HG03442 (cell line): ENCODE results near the gene SLC29A1.
"Not testable (repeated sequence)": the region's sequence is repeated elsewhere in the genome, so short reads cannot be mapped to it uniquely, and the experiment has no call there.

Source experiments
- ATAC-seq: cut with Tn5 transposase; IDR thresholded peaks from one replicate; pipeline ENCODE4 v1.9.1; 2021; ENCODE audit warnings: mild to moderate bottlenecking, moderate library complexity; ENCODE audit not compliant: unreplicated experiment

SLC29A1 gene

DNA sequence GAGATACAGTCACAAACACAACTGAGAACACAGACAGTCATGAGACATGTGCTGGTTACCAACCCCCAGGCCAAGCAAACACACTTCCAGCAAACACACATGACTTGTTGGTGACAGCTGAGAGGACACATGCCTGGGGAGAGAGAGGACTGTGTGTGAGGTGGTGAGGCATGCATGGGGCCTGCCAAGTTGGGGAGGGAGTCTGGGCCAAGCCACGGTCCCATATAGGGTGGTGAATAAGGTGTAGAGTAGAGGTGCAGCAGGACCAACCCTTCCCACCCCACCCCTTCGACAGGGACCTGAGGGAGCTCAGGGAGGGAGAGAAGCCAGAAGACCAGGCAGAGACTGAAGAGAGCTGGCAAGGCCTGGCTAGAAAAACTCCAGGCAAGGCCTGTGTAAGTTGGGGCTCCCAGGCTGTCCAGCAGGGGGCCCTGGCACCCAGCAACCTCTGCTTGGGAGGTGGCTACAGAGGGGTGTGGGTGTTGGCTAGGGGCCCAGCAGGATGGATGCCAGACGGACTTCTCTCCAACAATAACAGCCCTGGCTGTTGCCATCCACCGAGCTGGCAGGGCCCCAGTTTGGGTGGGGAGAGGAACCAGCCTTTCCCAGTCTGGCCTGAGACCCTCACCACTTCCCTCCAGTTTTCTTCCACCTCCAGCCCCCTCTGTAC, 2.0 kb upstream of the SLC29A1 start:
- ATAC-seq, result peak; percentile 39

DNA sequence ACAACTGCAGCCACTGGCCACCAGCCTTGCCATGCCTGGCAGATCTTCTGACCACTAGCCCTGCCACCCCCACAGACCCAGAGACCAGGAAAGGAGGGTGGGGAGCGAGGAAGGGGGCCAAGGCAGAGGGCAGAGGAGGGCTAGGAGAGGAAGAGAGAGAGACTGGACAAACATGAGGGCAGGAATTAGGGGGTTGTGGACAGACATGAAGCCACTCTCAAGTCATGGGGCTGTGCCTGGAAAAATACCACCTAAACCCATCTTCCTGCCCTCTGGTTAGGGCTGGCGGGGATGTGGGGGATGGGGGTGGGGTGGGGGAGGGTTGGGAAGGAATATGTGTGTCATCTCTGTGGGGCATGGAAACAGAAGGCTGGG, 1.4 kb upstream of the SLC29A1 start:
- ATAC-seq, result no peak

DNA sequence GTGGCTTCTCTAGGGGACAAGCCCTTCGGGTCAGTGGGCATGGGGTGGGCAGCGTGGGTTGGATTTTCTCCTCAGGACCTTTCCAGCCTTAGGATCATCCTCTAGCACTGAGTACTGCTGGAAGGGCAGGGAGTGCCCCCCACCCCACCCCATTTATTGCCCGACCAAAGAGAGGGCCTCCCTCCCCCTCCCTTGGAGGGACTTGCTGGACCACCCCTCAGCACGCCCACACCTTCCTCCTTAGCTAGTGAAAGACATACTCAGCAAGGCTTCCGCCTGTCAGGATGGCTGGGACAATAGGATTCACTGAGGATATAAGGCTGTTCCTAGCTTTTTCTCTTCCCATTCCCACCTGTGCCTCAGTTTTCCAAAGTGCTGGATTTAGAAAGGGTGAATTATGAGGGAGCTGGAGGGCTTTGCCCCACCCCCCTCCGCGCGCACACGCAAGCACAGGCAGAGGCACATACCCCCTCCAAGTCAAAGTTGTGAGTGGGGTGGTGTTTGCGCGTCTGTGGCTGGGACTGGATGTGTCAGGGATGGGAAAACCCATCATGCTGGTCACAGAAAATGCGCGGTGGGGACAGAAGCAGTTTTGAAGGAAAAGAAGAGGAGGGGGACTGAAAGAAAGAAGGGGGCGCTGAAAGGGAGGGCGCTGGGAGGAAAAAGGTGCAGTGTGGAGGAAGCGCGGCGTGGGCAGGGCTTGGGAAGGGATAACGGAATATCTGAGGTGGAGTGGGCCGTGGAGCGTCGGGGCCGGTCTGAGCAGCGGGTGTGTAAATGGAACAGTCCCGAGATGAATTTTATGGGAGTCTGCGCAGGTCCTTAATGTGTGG, 693 bp upstream of the SLC29A1 start:
- ATAC-seq, result no peak

DNA sequence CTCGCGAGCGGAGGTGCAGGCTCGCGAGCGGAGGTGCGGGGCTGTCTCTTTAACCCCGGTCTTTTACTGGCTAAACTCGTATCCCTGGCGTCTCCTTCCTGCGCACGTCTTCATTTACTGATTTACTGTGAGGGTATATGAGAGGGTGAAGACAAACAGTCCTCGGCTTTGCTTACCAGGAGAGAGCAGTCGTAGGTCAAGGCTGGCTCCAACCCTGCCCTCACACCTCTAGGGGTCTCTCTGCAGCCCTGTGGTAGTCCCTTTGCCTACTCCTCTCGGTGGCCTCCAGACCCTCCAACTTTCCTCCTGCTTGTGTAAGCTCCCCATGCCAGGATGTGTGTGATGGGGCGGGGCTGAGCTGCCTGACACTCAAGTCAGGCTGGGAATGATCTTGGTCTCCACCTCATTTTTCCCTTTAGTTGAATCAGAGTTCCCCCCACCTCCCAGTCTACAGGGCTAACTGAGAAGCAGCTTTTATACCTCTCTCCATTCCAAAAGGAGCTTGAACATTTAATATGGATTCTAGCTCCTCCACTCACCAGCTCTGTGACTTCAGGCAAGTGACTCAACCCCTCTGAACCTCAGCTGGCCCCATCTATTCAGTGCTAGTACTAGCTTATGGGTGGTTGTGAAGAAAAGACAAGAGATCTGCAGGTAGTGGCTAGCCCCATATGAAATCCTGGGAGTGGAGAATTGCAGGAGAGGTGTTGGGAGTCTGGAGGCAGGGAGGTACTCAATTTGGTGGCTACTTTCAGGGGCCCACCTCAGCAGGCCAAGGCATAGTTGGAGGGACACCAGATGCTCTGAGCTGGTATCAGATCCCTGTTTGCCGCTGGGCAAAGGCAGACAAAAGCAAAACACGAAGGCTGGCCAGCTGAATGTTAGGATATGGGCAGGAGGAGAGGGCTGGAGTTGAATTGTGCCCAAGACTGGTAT, 902 bp downstream of the SLC29A1 start:
- no peak for ATAC-seq

DNA sequence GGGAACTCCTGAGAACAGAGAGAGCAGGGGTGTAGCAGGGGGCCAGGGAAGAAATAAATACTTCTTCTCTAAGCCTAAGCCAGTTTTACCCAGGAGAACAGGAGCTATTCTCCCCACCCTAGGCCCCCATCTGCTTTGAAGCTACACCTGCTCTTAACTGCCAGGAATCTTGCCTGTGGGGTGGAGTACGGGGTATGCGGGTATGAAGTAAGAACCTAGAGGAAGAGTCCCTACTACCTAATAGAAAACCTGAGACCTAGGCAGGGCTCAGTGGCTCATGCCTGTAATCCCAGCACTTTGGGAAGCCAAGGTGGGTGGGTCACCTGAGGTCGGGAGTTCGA, 1.5 kb downstream of the SLC29A1 start:
- ATAC-seq, result no peak

DNA sequence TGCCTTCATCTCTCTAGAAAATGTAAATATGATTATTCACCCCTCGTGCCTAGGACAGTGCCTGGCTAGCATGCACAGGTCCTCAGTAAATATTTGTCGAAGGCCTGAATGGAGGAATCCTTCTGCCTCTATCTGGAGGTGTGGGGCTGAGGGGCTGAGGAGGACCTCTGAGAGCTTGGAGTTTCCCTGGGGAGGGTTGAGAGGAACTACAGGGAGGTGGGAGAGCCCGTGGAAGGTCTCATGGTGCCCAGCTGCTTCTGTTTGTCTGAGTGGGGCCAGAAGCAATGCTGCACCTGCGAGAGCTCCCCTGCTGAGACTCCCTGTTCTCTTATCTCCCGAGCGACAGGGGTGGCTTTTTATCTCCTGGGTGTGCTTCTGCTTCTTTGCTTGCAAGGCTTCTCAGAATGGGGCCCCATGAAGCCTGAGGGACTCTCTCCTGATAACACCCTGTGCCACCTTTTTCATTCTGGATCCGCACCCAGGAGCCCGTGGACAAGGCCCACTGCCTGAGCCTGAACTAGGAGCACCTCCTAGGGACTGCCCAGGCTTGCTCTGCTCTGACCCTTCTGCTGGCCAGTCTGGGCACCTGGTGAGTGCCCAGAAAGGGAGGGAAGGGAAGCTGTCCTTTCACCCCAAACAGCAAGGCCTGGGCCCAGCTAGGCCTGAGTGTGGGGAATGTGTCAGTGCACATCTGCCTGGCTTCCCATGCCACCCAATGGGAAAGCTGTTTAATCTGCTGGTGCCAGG, 2.4 kb downstream of the SLC29A1 start:
- no peak for ATAC-seq

DNA sequence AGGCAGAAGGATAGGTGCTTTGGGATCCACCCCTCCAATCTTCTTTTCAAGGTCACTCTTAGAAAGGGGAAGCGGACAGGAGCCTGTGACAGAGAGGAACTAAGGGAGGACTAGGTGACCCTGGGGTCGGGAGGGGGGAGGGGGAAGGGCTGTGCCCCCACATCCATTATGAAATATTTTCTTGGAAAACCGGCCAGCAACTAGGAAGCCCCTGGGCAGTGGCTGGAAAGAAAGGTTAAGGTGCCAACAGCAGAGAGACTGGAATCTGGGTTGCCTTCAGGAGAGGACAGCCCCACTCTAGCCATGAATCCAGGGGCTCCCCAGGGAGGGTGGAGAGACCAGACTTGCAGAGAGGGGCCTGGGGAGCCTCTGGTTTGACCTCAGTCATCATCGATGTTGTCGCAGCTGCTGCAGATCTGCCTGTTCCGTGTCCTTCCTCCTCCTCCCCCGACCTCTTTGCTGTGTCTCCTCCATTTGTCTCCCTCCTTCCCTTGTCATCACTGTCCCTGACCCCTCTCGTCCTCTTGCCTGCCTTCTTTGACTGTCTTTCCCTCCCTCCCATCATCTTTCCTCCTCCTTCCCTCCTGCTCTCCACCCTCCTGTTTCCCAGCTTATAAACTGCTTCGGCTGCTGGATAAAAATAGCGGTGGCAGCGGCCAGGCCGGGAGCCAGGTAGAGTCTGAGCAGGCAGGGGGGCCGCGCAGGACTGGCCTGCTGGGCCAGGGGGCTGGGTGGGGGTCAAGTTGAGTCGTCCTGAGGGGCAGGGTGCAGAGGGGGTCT, 3.2 kb downstream of the SLC29A1 start:
- ATAC-seq, result no peak

DNA sequence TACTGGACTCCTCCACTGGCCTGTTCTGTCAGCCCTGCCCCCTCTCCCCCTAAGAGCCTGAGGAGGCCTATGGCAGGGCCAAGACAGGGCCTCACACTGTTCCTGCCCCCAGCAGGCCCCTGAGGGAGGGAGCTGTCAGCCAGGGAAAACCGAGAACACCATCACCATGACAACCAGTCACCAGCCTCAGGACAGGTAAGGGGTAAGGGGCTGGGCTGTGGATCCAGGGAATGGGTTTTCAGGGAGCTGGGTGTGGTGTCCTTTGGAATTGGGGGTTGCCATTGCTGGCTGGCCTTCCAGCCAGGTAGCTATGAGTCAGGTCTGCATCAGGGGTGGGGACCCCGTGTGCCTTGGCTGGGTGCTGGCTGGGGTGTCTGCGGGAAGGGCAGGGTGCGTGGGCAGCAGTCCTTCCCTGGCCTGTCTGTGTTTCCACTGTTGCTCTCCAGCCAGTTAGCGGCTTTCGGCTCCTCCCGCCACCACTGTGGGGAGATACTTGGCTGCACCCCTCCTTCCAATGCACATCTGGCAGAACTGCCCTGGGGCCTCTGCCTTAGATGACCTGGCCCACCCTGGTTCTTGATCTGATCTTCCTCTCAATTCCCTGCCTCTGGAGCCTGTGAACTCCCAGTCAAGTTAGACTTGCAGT, 3.9 kb downstream of the SLC29A1 start:
- ATAC-seq, result no peak

DNA sequence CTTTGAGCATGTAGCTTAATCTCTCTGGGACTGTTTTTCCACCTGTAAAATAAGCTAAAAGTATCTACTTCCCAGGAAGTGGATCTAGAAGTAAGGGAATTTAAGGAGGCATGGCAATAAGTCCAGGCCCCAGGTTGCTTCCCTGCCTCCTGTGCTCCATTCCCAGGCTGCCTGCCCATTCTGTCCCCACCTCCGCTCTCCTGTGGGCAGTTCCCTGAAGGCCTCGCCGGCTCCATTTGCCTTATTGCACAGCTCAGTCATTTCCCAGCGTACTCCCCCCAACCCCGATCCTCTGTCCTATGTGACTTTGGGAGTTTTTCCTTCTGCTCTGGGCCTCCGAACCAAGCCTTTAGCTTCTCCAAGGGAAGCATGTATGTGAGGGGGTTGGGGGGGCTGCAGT, 4.6 kb downstream of the SLC29A1 start:
- no peak for ATAC-seq

DNA sequence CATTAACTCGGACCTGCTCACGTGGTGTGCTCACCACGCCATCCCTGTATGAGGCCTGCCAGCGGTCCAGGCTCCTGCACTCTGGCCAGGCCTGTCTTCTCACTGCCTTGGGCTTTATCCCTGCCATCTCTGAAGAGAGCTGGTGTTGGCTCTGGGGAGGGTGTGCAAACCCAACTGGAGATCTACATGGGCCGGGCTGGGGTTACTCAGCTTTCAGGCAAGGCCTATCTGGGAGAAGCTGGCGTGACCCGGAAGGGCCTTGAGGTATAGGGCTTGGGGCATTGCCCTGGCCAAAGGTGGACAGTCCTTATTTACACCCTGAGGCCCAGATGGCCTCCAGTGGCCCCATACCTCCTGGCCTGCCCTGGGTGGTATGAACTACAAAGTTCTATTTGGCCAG, 5.0 kb downstream of the SLC29A1 start:
- no peak for ATAC-seq

DNA sequence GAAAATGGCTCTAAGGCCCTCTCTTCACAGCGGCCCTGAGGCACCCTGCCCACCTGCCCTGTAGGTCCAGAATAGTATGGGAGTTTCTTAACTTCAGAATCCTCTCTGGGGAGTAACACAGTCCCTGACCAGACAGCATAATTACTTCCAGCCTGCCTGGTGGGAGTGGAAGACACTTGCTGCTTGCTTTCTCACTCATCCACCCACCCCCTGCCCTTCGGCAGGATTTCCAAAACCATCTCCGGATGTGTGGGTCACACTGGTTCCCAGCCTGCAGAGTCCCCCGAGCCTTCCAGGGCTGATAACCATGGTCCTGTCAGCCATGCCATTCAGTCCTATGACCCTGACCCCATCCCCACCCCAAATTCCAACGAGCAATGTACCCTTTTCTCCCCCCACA, 5.4 kb downstream of the SLC29A1 start:
- ATAC-seq, result no peak

DNA sequence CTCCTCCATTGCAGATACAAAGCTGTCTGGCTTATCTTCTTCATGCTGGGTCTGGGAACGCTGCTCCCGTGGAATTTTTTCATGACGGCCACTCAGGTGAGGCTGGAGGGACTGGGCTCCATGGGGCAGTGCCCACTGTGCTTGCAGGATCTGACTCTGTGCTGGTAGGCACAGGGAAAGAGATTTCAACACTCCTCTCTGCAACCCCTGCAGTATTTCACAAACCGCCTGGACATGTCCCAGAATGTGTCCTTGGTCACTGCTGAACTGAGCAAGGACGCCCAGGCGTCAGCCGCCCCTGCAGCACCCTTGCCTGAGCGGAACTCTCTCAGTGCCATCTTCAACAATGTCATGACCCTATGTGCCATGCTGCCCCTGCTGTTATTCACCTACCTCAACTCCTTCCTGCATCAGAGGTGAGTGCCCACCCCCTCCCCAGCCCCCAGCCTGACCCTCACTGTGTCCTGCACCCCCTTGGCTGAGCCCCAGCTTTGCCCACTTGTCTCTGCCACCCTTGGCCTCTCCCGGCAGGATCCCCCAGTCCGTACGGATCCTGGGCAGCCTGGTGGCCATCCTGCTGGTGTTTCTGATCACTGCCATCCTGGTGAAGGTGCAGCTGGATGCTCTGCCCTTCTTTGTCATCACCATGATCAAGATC, 6.1 kb downstream of the SLC29A1 start:
- ATAC-seq, result no peak

DNA sequence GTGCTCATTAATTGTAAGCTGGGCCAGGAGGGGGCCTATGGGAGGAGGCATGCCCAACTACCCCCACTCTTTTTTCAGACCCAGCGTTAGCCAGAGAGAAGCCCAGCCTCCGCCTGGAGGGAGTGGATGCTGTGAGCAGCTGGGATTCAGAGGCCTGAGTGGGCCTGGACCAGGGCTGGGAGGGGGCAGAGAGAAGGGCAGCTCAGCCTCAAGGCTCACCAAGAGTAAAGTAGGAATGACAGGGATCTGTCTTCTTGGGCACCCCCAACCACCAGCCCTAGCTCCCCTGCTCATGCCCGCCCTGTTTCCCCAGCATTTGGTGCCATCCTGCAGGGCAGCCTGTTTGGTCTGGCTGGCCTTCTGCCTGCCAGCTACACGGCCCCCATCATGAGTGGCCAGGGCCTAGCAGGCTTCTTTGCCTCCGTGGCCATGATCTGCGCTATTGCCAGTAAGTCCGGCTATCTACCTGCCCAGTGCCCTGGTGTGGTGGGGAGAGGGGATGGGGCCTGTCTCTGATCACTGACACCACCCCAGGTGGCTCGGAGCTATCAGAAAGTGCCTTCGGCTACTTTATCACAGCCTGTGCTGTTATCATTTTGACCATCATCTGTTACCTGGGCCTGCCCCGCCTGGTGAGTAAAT, 6.8 kb downstream of the SLC29A1 start:
- ATAC-seq, result no peak

DNA sequence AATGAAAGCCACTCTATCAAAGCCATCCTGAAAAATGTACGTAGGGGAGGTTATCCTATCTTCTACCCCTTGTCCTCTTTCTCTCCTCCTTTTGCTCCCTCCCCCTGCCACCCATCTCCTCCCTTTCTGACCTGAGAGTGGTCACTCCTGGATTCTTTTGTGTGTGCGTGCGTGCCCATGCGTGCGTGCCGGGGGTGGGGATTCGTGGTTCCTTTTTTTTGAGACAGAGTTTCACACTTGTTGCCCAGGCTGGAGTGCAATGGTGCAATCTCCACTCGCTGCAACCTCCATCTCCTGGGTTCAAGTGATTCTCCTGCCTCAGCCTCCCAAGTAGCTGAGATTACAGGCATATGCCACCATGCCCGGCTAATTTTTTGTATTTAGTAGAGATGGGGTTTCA, 8.0 kb downstream of the SLC29A1 start:
- ATAC-seq, result not testable (repeated sequence)

DNA sequence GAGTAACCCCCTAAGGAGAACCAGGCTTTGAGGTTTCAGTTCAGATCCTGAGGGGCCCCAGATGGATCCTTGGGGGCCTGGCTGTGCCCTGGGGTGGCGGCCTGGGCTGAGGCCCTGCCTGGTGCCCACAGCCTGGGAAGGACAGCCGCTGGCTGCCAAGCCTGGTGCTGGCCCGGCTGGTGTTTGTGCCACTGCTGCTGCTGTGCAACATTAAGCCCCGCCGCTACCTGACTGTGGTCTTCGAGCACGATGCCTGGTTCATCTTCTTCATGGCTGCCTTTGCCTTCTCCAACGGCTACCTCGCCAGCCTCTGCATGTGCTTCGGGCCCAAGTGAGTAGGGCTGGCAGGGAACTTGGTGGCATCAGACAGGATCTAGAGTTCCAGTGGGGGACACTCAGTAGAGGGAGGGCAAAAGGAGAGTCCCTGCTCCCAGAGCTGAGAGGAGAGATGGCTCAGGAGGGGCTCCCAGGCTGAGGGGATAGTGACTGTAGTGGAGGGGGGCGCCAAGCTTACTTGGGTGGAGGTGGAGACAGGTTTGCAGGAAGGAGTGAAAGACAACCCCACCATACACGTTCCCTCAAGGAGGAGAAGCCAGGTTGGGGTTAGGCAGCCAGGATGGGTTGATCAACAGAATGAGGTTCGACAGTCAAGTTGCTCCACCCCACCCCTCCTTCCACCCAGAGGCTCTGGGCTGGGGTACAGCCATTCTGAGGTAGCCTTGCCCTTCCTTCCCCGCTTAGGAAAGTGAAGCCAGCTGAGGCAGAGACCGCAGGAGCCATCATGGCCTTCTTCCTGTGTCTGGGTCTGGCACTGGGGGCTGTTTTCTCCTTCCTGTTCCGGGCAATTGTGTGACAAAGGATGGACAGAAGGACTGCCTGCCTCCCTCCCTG, 9.5 kb downstream of the SLC29A1 start:
- no peak for ATAC-seq

DNA sequence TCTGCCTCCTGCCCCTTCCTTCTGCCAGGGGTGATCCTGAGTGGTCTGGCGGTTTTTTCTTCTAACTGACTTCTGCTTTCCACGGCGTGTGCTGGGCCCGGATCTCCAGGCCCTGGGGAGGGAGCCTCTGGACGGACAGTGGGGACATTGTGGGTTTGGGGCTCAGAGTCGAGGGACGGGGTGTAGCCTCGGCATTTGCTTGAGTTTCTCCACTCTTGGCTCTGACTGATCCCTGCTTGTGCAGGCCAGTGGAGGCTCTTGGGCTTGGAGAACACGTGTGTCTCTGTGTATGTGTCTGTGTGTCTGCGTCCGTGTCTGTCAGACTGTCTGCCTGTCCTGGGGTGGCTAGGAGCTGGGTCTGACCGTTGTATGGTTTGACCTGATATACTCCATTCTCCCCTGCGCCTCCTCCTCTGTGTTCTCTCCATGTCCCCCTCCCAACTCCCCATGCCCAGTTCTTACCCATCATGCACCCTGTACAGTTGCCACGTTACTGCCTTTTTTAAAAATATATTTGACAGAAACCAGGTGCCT, 10.2 kb downstream of the SLC29A1 start:
- ATAC-seq, result no peak
